Fibroblast of villous mesenchyme (primary cell): Measurements from ENCODE around the gene ZNF502. TPM values are rescaled to one million over a fixed set of nuclear protein-coding genes. Genes with fewer than 3 reads are reported as not detected.
A peak's percentile ranks its signal among the peaks of the same experiment; 100 is the strongest.
"Not testable (repeated sequence)": the region's sequence is repeated elsewhere in the genome, so short reads cannot be mapped to it uniquely, and the experiment has no call there.

Source experiments
- DNase-seq: peaks from one replicate; pipeline ENCODE4 v3.0.0-alpha.2; 2010; ENCODE audit warnings: low read depth
- H3K4me3 ChIP-seq: 2 replicates; pipeline ENCODE4 v1.5.1; 2011; ENCODE audit warnings: low read depth, mild to moderate bottlenecking, low read length
- total RNA-seq: library from RNA; depleted of rRNA; stranded (reverse); fragments of >200 nt; gene quantifications from 2 replicates; pipeline ENCODE4 v1.2.3, GENCODE V29; 2012
- TF ChIP-seq, protein P1 (sequence below): IDR thresholded peaks from 2 replicates; pipeline ENCODE4 v1.5.1; 2012; ENCODE audit warnings: low read depth, mild to moderate bottlenecking, low read length; ENCODE audit not compliant: insufficient read depth

The ZNF502 gene
- 4.2 and 6.9 TPM in 2 replicates for total RNA-seq

DNA sequence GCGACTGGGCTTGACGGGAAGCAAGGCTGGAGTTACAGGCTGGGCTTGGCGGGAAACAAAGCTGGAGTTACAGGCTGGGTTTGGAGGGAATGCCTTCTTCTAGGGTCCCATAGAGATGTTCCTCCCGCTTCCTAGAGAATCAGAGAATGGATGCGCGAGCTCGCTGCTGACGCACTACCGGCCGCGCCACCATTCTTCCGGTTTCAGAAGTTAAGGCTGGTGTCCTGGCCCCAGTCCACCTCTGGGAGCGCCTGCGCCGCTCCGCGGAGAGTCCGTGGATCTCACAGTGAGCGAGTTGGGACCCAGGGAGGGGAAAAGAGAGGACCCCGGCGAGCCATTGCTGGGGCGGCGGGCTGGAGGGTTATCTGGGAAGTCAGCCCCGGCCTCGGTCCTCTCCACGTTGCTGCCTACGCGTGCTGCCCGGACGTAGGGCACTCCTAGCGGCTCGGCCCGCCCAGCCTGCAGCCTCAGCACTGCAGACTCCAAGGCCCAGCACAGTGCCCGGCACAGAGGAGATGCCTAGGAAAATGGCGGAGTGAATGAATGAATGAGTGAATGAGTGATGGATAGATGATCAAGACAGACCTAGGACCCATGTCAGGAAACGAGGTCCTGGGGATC lies at the start of gene ZNF502:
TSS of gene ZNF502 (plus strand) at position 206 of the 621 bp plus-strand sequence. CDS start 7,602 bp downstream, outside the sequence.
- H3K4me3 ChIP-seq: peak within 1 kb of the TSS; percentile 91
- TF ChIP-seq, protein P1, sequence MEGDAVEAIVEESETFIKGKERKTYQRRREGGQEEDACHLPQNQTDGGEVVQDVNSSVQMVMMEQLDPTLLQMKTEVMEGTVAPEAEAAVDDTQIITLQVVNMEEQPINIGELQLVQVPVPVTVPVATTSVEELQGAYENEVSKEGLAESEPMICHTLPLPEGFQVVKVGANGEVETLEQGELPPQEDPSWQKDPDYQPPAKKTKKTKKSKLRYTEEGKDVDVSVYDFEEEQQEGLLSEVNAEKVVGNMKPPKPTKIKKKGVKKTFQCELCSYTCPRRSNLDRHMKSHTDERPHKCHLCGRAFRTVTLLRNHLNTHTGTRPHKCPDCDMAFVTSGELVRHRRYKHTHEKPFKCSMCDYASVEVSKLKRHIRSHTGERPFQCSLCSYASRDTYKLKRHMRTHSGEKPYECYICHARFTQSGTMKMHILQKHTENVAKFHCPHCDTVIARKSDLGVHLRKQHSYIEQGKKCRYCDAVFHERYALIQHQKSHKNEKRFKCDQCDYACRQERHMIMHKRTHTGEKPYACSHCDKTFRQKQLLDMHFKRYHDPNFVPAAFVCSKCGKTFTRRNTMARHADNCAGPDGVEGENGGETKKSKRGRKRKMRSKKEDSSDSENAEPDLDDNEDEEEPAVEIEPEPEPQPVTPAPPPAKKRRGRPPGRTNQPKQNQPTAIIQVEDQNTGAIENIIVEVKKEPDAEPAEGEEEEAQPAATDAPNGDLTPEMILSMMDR: peak; percentile 41
- peak; percentile 87 for DNase-seq

DNA sequence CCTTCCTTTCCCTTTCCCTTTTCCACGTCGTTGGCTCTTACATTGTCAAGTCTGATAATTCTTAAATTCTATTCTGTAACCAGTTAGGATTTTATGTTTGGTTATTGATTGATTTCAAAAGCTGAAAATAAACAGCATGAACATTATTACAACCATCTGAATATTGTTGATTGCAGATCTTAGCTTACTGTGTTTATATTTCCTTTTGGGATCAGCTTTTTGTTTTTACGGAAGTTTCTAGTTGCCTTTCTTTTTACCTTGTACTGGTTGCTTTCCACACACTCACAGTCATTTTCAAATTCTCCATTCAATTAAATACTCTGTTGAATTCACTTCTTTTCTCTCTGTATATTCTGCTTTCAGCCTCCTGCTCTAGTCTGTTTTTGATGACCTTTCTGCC lies 47.3 kb upstream of the ZNF502 start:
- H3K4me3 ChIP-seq: no peak overlapping the region
- TF ChIP-seq, protein P1: no peak

DNA sequence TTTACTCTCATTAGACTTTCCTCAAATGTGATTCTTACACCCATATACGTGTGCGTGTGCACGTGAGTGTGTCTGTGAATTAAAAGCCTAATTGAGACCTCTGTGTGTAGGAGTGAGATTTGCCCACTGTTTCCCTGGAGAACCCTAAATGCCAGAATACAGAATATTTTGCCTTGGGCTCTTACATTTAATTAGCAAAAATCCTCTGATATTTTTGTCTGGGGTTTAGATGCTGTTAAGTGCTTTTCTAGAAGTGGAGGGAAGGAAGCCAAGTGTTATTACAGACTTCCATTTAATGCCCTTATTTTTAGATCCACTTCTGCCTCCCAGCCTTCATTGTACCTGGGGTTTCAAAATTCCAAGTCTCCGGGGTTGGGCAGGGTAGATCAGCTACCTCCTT lies 46.1 kb upstream of the ZNF502 start:
- H3K4me3 ChIP-seq: no peak overlapping the region
- TF ChIP-seq, protein P1: no peak
- DNase-seq: no peak

More for the DNA sequence above, 47.3 kb upstream of the ZNF502 start:
- DNase-seq: no peak

DNA sequence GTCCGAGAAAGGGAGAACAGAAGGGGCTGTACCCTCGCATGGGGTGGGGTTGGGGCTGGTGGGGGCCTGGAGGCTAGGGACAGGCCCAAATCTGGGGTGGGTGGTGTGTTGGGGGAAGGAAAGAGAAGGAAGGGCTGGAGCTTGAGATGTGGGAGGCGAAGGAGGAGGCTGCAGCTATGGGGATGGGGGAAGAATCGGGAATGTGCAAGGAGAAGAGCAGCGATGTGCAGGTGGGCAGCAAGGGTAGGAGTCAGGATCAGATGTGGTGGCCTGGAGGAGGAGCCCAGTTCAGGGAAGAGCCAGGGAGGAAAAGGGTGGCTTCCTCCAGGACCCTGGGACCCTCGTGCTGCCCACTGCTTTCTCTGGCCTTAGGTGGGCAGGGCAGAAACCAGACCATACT lies 42.7 kb upstream of the ZNF502 start:
- TF ChIP-seq, protein P1: no peak
- DNase-seq: no peak

DNA sequence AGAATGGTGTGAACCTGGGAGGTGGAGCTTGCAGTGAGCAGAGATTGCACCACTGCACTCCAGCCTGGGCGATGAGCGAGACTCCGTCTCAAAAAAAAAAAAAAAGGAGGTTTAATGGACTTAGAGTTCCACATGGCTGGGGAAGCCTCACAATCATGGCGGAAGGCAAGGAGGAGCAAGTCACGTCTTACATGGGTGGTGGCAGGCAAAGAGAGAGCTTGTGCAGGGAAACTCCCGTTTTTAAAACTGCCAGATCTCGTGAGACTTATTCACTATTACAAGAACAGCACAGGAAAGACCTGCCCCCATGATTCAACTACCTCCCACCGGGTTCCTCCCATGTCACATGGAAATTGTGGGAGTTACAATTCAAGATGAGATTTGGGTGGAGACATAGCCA lies 39.0 kb upstream of the ZNF502 start:
- H3K4me3 ChIP-seq, DNase-seq: not testable (repeated sequence)

More for the DNA sequence above, 42.7 kb upstream of the ZNF502 start:
- no peak overlapping the region for H3K4me3 ChIP-seq

DNA sequence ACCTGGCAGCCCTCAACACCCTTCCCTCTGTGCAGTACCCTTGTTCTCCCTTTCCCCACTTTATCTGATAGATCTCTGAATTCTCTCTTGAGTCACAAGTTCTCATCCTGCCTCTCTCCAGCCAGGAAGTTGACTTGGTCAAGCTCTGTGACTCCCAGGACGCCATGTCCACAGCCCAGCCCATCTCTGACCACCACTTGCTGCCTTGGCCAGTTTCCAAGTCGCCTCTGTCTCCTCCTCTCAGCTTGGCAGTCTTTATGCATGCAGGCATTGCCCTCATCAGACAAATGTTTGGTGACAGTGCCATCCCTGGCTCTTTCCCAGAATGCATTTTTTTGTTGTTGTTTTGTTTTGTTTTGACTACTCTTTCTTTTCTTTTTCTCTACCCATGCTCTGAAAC lies 38.2 kb upstream of the ZNF502 start:
- TF ChIP-seq, protein P1: no peak
- DNase-seq: no peak
- no peak overlapping the region for H3K4me3 ChIP-seq

DNA sequence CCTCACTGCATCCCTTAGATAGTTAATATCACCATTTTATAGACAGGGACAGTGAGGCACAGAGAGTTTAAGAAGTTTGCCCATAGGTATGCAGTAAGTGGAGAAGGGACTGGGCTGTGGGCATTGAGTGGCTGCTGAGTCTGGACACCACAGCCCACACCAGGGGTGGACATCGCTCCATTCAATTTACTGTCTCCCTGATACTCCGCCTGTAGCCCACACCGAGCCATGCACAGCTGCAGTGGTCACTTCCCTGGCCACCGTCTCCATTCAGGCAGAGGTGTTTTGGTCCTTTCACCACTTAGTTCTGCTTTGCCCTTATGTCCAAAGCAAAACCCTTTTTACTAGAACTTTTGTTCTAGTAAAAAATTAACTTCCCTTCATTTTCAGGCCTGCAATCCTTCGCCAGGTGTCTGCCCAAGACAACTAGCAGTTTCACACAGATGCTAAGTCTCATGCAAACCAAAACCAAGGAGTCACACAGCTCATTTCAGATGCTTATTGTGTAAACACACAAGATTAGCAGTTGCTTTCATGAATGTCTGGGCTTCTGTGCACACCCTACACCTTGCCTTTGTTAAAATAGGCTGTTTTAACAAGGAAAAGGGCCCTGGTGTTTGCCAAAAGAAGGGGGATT lies 33.9 kb upstream of the ZNF502 start:
- no peak overlapping the region for H3K4me3 ChIP-seq
- no peak for DNase-seq
- TF ChIP-seq, protein P1: no peak
